Measurements from ENCODE around the gene EML4. TPM values are rescaled to one million over a fixed set of nuclear protein-coding genes. Genes with fewer than 3 reads are reported as not detected.

Gene EML4
- total RNA-seq, 1 experiment from 2014 or later, result 107 TPM

DNA sequence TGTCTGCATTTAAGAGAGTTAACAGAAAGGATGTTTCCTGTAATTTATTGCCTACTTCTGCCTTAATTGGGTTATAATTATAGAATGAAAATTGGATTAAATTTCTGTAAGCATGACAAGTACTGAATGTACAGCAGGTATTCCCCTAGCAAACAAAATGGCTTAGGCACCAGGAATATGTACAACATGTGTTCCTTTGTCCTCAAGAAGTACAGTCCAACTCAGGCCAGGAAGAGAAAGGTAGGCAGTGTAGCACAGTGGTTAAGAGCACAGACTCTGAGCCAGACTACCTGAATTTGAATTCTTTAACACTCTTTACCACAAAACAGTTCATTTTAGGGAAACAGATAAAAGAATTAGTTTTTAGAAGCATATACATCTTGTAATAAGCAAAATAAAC is 148.8 kb downstream of the EML4 start:
- peaks cover 21% of the 10 kb centered on the region for H3K36me3 ChIP-seq (ENCODE audit: control insufficient read depth, insufficient read depth, low read length)
- in situ Hi-C loops (cut with HindIII; ENCODE audit: low pct_unique_long_range_greater_than_20kb, low sequenced_read_pairs), result no loop called here

DNA sequence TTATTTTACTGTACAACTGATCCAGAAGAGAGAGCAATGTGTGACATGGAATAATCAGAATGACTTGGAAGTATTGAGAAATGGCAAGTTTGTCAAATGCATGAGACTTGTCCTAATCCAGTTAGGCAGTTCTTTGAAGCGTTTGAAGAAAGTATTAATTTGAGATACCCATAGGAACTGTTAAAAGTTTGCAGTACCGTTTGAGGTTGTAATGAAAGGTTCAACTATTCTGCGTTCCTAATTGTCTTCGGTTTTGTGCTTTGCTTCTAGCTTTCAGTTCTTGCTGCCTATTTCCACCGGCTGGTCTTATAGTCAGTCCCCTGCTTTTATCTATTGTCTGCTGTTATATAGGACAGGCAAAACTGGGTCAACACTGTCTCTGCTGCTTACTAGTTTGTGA is 150.1 kb downstream of the EML4 start:
- H3K27me3 ChIP-seq (ENCODE audit: control insufficient read depth, insufficient read depth, low read length), result no peaks in the 10 kb centered on the region
- no TSS peak for BruUV-seq (replicated peaks)
- TF ChIP-seq, protein P1, sequence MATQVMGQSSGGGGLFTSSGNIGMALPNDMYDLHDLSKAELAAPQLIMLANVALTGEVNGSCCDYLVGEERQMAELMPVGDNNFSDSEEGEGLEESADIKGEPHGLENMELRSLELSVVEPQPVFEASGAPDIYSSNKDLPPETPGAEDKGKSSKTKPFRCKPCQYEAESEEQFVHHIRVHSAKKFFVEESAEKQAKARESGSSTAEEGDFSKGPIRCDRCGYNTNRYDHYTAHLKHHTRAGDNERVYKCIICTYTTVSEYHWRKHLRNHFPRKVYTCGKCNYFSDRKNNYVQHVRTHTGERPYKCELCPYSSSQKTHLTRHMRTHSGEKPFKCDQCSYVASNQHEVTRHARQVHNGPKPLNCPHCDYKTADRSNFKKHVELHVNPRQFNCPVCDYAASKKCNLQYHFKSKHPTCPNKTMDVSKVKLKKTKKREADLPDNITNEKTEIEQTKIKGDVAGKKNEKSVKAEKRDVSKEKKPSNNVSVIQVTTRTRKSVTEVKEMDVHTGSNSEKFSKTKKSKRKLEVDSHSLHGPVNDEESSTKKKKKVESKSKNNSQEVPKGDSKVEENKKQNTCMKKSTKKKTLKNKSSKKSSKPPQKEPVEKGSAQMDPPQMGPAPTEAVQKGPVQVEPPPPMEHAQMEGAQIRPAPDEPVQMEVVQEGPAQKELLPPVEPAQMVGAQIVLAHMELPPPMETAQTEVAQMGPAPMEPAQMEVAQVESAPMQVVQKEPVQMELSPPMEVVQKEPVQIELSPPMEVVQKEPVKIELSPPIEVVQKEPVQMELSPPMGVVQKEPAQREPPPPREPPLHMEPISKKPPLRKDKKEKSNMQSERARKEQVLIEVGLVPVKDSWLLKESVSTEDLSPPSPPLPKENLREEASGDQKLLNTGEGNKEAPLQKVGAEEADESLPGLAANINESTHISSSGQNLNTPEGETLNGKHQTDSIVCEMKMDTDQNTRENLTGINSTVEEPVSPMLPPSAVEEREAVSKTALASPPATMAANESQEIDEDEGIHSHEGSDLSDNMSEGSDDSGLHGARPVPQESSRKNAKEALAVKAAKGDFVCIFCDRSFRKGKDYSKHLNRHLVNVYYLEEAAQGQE (IDR thresholded peaks at IDR 0.05; ENCODE audit: insufficient read depth in 1 of 2, low read depth in 2 of 2, low read length in 1 of 2), result no peak
- TF ChIP-seq TCF7L2 (IDR thresholded peaks at IDR 0.05; ENCODE audit: low read depth, low read length) (no peak), POLR2AphosphoS5 (IDR thresholded peaks at IDR 0.05; ENCODE audit: low read depth, low read length) (no peak), SIN3A (IDR thresholded peaks at IDR 0.05; ENCODE audit: borderline replicate concordance, insufficient read depth, low read depth, low read length) (no peak)
- TF ChIP-seq, protein P2, sequence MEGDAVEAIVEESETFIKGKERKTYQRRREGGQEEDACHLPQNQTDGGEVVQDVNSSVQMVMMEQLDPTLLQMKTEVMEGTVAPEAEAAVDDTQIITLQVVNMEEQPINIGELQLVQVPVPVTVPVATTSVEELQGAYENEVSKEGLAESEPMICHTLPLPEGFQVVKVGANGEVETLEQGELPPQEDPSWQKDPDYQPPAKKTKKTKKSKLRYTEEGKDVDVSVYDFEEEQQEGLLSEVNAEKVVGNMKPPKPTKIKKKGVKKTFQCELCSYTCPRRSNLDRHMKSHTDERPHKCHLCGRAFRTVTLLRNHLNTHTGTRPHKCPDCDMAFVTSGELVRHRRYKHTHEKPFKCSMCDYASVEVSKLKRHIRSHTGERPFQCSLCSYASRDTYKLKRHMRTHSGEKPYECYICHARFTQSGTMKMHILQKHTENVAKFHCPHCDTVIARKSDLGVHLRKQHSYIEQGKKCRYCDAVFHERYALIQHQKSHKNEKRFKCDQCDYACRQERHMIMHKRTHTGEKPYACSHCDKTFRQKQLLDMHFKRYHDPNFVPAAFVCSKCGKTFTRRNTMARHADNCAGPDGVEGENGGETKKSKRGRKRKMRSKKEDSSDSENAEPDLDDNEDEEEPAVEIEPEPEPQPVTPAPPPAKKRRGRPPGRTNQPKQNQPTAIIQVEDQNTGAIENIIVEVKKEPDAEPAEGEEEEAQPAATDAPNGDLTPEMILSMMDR (IDR thresholded peaks at IDR 0.05), result no peak
- H3K27ac ChIP-seq (ENCODE audit: low read length), result no peak overlapping the region
- ATAC-seq, result no peak
- ChIA-PET POLR2A (interaction anchor here (0.7 kb wide), 1 partner anchor 29 kb away, joined by 3 read pairs; no protein-coding TSS in a partner anchor), CTCF (no interaction called here)
- no peak overlapping the region for H3K4me3 ChIP-seq (ENCODE audit: low read depth in 2 of 2, low read length in 2 of 2)
- H3K4me1 ChIP-seq (ENCODE audit: control insufficient read depth, insufficient read depth, low read length), result no peaks in the 10 kb centered on the region
- H3K9me3 ChIP-seq (ENCODE audit: control insufficient read depth, insufficient read depth, low read depth, low read length), result no peaks in the 10 kb centered on the region
- DNase-seq (ENCODE audit: low read depth, low spot score), result no peak
- intact Hi-C loops (cut with micrococcal nuclease; ENCODE audit: unreplicated experiment) (no loop called here), in situ Hi-C loops (cut with HindIII; ENCODE audit: low pct_unique_long_range_greater_than_20kb, low sequenced_read_pairs) (no loop called here)
- H3K36me3 ChIP-seq (ENCODE audit: control insufficient read depth, insufficient read depth, low read length), result peaks cover 21% of the 10 kb centered on the region

More for the DNA sequence above, 148.8 kb downstream of the EML4 start:
- H3K27me3 ChIP-seq (ENCODE audit: control insufficient read depth, insufficient read depth, low read length), result no peaks in the 10 kb centered on the region
- ATAC-seq, result no peak
- no peak overlapping the region for H3K27ac ChIP-seq (ENCODE audit: low read length)
- H3K4me3 ChIP-seq (ENCODE audit: low read depth in 2 of 2, low read length in 2 of 2), result no peak overlapping the region
- intact Hi-C loops (cut with micrococcal nuclease; ENCODE audit: unreplicated experiment), result no loop called here
- H3K4me1 ChIP-seq (ENCODE audit: control insufficient read depth, insufficient read depth, low read length), result no peaks in the 10 kb centered on the region
- POLR2A ChIA-PET, result no interaction called here
- TF ChIP-seq POLR2AphosphoS5 (IDR thresholded peaks at IDR 0.05; ENCODE audit: low read depth, low read length), result no peak
- no peak for TF ChIP-seq SIN3A (IDR thresholded peaks at IDR 0.05; ENCODE audit: borderline replicate concordance, insufficient read depth, low read depth, low read length)
- TF ChIP-seq, protein P1 (IDR thresholded peaks at IDR 0.05; ENCODE audit: insufficient read depth in 1 of 2, low read depth in 2 of 2, low read length in 1 of 2), result no peak
- TF ChIP-seq, protein P2 (IDR thresholded peaks at IDR 0.05), result no peak
- no peak for TF ChIP-seq TCF7L2 (IDR thresholded peaks at IDR 0.05; ENCODE audit: low read depth, low read length)
- TSS peak; percentile 2 for BruUV-seq (replicated peaks)
- H3K9me3 ChIP-seq (ENCODE audit: control insufficient read depth, insufficient read depth, low read depth, low read length), result no peaks in the 10 kb centered on the region
- no peak for DNase-seq (ENCODE audit: low read depth, low spot score)
- CTCF ChIA-PET, result no interaction called here

Data from Panc1 (cell line).